ENCODE measurements around the gene WNK3.
A peak's percentile ranks its signal among the peaks of the same experiment; 100 is the strongest.
"Not testable (repeated sequence)": the region's sequence is repeated elsewhere in the genome, so short reads cannot be mapped to it uniquely, and the experiment has no call there.

Gene WNK3

DNA sequence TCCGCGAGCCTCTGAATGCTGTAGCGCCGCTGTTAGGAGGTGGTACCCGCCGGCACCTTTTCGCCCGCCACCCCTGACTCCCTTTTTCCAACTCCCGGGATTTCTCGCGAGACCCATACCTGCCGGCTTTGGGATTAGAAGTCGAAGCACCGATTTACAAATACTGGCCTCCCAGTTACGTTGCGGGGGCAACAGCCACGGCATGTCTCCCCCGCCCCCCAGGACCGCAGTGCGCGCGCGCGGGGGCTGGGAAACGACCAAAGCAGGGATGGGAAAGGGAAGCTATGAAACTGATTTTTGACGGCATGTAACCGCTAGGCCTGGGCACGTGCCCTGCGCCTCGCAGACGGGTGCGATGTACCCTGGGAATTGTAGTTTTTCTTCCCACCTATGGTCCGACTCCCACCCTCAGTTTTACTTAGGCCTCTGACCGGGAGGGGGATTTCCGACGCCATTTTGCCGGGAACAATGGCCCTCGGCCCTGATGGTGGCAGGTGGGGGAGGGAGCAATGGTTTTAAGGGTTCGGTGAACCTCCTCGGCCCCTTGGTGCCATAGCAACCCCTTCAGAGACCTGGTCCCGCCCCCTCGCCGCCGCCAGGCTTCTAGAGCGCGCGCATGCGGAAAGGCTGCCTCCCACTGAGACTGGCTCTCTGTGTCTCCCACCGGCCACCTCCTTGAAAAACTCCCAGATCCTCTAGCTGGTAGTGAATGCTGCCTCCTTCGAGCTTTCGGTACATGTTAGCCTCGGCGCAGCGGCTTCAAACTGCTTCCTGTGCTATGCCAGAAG lies 772 bp upstream of the WNK3 start:
- peak overlapping the region; percentile 34 for H3K27ac ChIP-seq
- TF ChIP-seq, protein P1, sequence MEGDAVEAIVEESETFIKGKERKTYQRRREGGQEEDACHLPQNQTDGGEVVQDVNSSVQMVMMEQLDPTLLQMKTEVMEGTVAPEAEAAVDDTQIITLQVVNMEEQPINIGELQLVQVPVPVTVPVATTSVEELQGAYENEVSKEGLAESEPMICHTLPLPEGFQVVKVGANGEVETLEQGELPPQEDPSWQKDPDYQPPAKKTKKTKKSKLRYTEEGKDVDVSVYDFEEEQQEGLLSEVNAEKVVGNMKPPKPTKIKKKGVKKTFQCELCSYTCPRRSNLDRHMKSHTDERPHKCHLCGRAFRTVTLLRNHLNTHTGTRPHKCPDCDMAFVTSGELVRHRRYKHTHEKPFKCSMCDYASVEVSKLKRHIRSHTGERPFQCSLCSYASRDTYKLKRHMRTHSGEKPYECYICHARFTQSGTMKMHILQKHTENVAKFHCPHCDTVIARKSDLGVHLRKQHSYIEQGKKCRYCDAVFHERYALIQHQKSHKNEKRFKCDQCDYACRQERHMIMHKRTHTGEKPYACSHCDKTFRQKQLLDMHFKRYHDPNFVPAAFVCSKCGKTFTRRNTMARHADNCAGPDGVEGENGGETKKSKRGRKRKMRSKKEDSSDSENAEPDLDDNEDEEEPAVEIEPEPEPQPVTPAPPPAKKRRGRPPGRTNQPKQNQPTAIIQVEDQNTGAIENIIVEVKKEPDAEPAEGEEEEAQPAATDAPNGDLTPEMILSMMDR (IDR thresholded peaks at IDR 0.05; ENCODE audit: low read depth, low read length, missing control alignments), result no peak

GRCh38 chrX:54352677-54353076 lies 5.2 kb downstream of the WNK3 start:
- TF ChIP-seq, protein P1 (IDR thresholded peaks at IDR 0.05; ENCODE audit: low read depth, low read length, missing control alignments), result no peak
- Histone ChIP-seq H3K27ac (no peak overlapping the region), H3K4me3 (ENCODE audit: low read depth, low read length) (no peak overlapping the region), H3K27me3 (replicated peaks) (no peaks in the 10 kb centered on the region), H3K36me3 (replicated peaks) (no peaks in the 10 kb centered on the region)
- no peak for DNase-seq
- in situ Hi-C loops (cut with HindIII; ENCODE audit: low pct_ligation_motif_present, low sequenced_read_pairs), result no loop called here

More for the DNA sequence above, 772 bp upstream of the WNK3 start:
- in situ Hi-C loops (cut with HindIII; ENCODE audit: low pct_ligation_motif_present, low sequenced_read_pairs), result no loop called here
- peak; percentile 38 for DNase-seq
- Histone ChIP-seq H3K4me3 (ENCODE audit: low read depth, low read length) (peak overlapping the region; percentile 61), H3K36me3 (replicated peaks) (no peaks in the 10 kb centered on the region), H3K27me3 (replicated peaks) (no peaks in the 10 kb centered on the region)

GRCh38 chrX:54337383-54337782 lies 20.5 kb downstream of the WNK3 start:
- H3K36me3 ChIP-seq (replicated peaks); H3K27ac ChIP-seq; H3K4me3 ChIP-seq (ENCODE audit: low read depth, low read length); in situ Hi-C loops (cut with HindIII; ENCODE audit: low pct_ligation_motif_present, low sequenced_read_pairs); H3K27me3 ChIP-seq (replicated peaks); DNase-seq: not testable (repeated sequence)

DNA sequence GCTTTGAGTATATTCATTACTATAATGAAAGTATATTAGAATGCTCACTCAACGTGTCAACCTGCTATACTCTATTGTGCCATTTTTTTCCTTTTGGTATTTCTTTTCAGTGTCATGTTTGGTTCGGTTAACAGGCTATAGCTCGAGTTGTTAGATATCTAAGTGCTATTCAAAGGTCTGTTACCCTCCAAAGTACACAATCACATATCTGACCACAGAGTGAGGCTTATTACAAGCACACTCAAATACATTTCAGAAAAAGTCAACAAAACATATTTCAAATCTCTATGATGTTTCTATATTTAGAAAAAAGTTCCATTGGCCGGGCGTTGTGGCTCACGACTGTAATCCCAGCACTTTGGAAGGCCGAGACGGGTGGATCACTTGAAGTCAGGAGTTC lies 32.8 kb downstream of the WNK3 start:
- no peak overlapping the region for H3K4me3 ChIP-seq (ENCODE audit: low read depth, low read length)
- in situ Hi-C loops (cut with HindIII; ENCODE audit: low pct_ligation_motif_present, low sequenced_read_pairs), result no loop called here
- no peak for DNase-seq
- no peaks in the 10 kb centered on the region for H3K36me3 ChIP-seq (replicated peaks)
- no peaks in the 10 kb centered on the region for H3K27me3 ChIP-seq (replicated peaks)
- TF ChIP-seq, protein P1 (IDR thresholded peaks at IDR 0.05; ENCODE audit: low read depth, low read length, missing control alignments), result no peak
- no peak overlapping the region for H3K27ac ChIP-seq

DNA sequence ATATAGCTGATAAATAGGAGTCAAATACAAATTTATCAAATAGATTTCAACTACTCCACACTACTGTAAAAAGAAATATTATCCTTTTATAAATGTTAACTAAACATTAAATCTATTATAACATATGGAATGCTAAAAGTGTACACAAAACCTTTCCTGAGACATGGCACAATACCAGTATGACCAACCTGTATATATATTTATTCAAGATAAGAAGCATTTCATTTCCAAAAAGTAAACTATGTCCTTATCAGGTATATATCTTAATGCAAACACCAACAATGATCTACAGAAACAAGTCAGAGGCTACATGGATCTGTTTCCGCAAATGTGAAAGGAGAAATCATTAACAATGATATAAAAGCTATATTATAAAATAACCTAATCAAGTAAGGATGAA lies 37.8 kb downstream of the WNK3 start:
- Histone ChIP-seq H3K4me3 (ENCODE audit: low read depth, low read length) (no peak overlapping the region), H3K36me3 (replicated peaks) (no peaks in the 10 kb centered on the region), H3K27ac (no peak overlapping the region), H3K27me3 (replicated peaks) (no peaks in the 10 kb centered on the region)
- TF ChIP-seq, protein P1 (IDR thresholded peaks at IDR 0.05; ENCODE audit: low read depth, low read length, missing control alignments), result no peak
- no peak for DNase-seq
- in situ Hi-C loops (cut with HindIII; ENCODE audit: low pct_ligation_motif_present, low sequenced_read_pairs), result no loop called here

GRCh38 chrX:54306379-54306778 lies 51.5 kb downstream of the WNK3 start:
- Histone ChIP-seq H3K36me3 (replicated peaks) (no peaks in the 10 kb centered on the region), H3K27ac (no peak overlapping the region), H3K27me3 (replicated peaks) (no peaks in the 10 kb centered on the region), H3K4me3 (ENCODE audit: low read depth, low read length) (no peak overlapping the region)
- in situ Hi-C loops (cut with HindIII; ENCODE audit: low pct_ligation_motif_present, low sequenced_read_pairs), result no loop called here
- TF ChIP-seq, protein P1 (IDR thresholded peaks at IDR 0.05; ENCODE audit: low read depth, low read length, missing control alignments), result no peak
- no peak for DNase-seq
